Nucleus accumbens (tissue), 56 donors: ENCODE results near the gene DECR2.
"Not testable (repeated sequence)": the region's sequence is repeated elsewhere in the genome, so short reads cannot be mapped to it uniquely, and the experiment has no call there.

Experiments
- DNase-seq, 56 donors: peaks; one replicate each; lab custom pipeline; 2025; lab: John Stamatoyannopoulos, UW

Gene DECR2

DNA sequence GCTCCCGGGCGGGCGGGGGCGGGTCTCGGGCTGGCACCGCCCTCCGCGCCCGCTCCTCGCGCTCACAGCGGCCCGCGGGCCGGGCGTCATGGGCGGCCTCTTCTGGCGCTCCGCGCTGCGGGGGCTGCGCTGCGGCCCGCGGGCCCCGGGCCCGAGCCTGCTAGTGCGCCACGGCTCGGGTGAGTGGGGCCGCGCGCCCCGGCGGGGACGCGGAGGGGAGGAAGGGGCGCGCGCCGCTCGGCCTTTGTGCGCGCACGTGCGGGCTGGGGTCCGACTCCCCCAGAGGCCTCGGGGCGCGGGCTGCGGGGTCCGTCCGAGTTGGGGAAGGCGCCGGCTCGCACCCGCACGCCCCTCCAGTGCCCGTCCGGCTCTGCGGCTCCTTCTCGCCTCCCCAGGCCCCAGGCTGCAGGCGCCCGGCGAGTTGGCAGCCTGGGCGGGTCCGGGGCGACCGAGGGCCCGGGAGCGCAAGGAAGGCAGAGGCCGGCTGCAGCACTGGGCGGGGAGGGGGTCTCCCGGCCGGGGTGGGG lies 4.5 kb upstream of the DECR2 start, which contains the start of gene NME4:
TSS of gene NME4 (plus strand) at position 65 of the 527 bp plus-strand sequence. CDS start at position 89, 24 bp downstream.
- DNase-seq, result peak in 4 of 56 donors; percentile 19 to 42 (median 22)

DNA sequence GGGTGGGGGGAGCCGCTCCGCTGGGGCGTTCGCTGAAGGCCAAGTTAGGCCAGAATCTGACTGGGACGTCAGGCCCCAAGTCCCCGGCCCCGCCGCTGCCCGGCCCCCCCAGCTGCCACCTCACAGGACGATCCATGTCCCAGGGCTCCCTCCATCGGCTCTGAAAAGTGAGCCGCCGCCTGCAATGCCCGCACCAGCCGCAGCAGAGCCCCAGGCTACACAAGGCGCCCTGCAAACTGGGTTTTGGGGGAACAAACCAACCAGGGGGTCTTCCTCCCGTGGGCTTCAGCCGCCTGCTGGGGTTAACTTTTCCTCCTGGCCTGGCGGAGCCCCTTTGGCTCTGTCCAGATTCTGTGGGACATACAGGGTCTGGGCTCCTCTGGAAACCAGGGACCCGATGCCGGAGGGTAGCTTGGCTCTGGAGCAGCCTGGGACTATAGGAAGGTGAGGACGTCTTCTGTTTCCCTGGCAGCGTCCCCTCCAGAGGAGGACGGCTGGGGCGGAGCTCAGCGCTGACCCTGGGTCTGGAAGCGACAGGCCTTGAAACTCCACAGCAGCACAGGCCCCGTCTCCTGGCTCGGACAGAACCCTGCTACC lies 3.9 kb upstream of the DECR2 start:
- DNase-seq, result peak in 45 of 56 donors; percentile 12 to 78 (median 34)

DNA sequence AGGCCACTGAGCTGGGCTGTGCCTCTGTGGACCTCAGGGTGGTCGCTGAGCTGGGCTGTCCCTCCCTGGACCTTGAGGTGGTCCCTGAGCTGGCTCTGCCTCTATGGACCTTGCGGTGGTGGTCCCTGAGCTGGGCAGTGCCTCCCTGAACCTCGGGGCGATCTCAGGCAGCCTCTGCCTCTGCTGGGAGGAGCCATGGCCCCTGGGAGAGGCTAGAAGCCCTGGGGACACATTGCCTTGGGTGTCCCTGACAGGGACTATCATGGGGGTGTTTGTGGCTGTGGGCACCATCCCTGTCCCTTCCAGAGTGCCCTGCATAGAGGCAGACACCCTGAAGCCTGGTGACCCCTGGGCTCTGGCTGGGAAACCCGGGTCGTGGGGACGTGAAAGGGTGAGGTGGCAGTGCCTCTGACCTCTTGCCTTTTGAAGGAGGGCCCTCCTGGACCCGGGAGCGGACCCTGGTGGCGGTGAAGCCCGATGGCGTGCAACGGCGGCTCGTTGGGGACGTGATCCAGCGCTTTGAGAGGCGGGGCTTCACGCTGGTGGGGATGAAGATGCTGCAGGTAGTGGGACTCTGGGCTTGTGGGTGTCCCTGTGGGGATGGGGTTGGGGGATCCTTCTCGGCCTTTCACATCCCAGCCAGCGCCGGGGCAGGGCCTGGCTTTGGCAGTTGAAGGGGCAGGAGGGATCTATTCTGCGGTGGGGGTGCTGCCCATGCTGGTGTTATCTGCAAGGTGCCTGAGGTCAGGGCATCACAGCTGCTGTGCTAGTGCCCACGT lies 2.9 kb upstream of the DECR2 start:
- no peak for DNase-seq

DNA sequence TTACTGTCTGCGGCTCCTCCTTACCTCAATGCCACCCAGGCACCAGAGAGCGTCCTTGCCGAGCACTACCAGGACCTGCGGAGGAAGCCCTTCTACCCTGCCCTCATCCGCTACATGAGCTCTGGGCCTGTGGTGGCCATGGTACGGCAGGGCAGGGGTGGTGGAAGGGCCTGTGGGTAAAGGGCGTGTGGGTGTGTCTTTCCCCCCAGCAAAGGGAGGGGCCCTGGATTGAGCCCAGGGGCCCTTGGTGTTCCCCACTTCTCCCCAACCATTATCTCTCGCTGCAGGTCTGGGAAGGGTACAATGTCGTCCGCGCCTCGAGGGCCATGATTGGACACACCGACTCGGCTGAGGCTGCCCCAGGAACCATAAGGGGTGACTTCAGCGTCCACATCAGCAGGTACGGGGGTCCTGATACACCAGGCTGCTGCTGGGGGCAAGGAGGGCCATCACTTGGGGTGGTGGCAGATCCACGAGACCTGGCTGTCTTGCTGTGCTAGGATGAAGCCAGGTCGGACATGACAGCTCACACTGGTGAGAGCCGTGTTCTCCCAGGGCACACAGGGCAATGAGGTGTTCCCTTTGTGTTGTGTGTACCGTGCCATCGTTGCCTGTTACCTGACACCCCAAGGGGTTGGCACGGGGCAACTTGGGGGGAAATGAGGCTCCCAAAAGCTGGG lies 2.2 kb upstream of the DECR2 start:
- no peak for DNase-seq

DNA sequence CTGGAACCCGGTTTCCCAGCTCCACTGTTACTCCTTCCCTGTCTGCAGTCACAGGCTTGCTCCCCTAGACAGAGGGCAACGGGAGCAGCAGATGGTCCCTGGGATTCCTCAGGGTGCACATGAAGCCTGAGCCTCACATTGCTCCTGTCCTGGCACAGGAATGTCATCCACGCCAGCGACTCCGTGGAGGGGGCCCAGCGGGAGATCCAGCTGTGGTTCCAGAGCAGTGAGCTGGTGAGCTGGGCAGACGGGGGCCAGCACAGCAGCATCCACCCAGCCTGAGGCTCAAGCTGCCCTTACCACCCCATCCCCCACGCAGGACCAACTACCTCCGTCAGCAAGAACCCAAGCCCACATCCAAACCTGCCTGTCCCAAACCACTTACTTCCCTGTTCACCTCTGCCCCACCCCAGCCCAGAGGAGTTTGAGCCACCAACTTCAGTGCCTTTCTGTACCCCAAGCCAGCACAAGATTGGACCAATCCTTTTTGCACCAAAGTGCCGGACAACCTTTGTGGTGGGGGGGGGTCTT lies 1.6 kb upstream of the DECR2 start:
- DNase-seq, result no peak

DNA sequence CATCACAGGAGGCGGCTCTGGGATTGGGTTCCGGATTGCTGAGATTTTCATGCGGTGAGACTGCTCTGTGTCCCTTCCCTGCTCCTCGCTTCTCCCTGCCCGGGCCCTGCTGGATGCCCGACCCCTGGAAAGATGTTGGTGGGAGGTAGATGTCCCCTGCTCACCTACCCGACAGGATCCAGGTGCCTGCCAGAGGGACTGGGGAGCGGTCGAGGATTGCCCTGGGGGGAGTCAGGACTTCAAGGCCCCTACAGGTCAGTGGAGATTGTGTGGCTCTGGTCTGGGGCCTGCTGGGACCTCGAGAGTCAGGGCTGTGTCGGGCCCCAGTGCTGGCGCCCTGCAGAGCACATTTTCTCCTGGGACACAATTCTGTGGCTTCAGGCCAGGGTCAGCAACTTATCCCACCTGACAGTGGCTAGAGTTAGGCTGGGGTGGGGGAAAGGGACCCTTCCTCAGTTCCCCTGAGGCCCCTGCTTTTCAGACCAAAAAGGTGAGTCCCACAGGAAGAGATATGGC lies 3.3 kb downstream of the DECR2 start:
- DNase-seq, result no peak

DNA sequence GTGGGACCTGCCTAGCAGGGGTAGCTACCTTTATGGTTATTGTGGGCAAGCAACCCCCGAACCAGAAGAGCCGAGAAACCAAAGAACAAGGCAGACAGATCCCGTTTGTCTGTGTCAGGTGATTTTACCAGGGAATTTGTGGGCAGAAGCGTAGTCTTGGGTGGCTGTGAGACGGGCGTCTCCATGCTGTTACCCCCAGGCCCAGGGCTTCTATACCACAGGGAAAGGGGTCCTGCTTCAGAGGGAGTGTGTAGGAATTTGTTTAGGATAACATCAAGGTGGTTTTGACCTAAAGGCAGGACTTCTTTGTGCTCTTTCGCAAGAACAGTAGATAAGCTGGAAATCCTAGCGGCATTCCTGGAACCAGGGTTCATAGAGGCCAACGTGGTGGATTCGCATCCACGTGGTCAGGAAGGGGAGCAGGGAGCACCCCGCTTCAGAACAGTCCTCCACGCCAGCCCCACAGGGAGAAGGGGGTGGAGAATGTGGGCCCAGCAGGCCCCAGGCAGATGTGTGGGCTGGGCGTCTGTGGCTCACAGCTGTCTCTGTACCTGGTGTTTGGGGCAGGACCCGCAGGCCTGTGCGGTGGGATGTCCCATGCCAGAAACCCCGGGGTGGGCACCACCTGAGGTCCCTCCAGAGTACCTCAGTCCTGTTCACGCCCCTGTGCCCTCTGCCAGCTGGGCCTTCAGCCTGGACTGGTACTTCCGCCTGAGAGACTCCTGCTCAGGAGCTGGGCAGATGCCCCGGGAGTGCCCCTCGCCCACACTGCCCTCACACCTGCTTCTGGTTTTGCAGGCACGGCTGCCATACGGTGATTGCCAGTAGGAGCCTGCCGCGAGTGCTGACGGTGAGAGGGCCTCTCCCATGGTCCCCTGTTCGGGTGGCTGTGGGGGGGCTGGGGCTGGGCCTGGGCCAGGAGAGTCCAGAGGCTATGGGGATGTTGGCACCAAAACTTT lies 4.1 kb downstream of the DECR2 start:
- no peak for DNase-seq

DNA sequence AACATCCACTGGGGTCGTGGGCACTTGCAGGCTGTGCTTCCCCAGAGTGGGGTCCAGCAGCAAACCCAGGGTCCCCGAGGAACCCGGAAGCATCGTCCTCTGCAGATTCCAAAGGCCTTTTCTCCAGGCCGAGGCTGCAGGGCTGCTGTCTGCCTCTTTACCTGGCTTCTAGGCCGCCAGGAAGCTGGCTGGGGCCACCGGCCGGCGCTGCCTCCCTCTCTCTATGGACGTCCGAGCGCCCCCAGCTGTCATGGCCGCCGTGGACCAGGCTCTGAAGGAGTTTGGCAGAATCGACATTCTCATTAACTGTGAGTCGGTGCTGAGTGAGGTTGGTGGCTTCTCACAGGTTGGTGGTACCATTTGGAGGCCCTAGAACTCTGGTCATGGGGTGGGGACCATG lies 5.6 kb downstream of the DECR2 start:
- DNase-seq, result no peak

DNA sequence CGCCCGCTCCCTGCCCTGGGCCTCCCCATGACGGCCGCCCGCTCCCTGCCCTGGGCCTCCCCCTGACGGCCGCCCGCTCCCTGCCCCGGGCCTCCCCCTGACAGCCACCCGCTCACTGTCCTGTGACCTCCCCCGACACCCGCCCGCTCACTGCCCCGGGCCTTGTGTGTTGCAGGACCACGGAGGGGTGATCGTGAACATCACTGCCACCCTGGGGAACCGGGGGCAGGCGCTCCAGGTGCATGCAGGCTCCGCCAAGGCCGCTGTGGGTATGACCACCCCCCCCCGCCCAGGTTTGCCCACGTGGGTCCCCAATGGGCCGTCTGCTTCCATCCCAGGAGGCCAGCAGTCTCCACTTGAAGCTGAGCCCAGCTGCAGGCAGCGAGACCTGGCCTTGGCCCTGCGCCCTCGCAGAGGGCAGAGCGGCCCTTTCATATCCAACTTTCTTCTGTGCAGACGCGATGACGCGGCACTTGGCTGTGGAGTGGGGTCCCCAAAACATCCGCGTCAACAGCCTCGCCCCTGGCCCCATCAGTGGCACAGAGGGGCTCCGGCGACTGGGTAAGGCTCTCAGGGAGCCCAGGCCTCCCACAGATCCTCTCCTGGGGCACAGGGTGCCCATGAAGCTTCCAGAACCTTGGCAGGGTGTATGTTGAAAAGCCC lies 9.0 kb downstream of the DECR2 start:
- DNase-seq, result no peak

DNA sequence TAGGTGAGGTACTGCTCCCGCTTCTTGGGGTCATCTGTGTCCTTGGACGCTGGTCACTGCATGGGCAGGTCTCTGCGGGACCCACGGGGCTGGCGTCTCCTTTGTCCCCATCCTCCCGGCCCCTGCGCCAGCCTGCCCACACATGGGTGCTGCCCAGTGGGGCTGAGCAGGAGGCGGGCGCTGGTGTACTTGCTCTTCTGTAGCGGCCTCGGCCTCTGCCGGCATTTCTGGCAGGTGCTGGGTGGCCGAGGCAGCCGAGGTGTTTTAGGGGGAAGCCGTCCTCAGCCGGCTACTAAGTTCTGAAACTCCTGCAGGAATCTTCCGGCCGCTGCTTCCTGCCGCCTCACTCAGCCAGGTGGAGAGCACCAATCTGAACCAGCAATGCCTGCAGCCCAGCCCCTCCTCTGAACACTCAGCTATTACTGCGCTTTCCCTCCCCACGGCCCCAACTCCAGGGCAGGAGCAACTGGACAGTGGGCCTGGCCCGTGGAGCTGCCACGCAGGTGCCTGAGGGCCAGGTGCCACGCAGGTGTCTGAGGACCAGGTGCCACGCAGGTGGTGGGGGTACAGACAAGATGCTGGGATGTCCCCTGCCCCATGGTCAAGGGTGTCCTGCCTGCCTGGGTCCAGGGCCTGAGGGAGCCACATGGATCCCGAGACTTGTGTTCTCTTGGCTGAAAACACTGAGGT lies 10.0 kb downstream of the DECR2 start:
- DNase-seq, result no peak

DNA sequence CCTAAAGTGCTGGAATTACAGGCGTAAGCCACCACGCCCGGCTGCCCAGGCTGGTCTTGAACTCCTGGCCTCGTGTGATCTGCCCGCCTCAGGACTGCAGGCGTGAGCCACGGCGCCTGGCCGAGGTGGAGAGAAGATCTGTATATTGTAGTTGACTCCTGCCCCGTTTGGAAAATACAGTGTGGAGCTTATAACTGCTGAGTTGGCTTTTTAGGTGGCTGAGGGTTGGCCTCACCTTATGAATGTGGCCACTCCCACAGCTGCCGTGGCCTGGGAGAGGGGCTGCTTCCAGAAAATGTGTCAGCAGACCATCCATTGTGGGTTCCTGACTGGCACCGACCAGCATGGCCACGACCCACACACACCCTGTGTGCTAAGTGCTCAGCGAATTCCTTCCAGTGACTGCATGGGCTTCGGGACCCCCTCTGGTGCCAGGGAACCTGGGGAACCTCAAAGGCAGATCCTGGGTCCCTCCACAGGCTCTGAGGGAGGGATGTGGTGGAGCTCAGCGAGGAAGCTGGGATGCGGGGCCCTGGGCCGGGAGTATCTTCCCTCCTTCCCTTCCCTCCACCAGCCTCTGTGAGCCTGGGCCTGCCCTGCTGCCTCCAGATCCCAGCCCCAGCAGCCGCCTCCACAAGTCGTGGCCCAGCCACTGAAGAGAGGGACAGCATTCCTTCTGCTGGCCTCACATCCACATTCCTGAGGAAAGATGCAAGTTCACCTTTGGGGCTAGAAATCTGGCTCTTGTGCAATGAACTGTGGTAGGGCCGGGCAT lies 12.9 kb downstream of the DECR2 start:
- no peak for DNase-seq

DNA sequence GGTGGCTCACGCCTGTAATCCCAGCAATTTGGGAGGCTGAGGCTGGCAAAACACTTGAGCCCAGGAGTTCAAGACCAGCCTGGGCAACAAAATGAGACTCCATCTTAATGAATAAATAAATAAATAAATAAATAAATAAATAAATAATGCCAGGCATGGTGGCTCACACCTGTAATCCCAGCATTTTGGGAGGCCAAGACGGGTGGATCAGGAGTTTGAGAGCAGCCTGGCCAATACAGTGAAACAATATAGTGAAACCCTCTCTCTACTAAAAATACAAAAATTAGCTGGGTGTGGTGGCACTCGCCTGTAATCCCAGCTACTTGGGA lies 13.4 kb downstream of the DECR2 start:
- not testable (repeated sequence) for DNase-seq

DNA sequence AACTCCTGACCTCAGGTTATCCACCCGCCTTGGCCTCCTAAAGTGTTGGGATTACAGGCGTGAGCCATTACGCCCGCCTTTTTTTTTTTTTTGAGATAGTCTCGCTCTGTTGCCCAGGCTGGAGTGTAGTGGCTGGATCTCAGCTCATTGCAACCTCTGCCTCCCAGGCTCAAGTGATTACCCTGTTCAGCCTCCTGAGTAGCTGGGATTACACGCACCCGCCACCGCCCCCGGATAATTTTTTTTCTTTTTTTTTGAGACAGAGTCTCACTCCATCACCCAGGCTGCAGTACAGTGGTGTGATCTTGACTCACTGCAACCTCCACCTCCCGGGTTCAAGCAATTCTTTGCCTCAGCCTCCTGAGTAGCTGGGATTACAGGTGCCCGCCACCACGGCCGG lies 20.5 kb downstream of the DECR2 start:
- not testable (repeated sequence) for DNase-seq

DNA sequence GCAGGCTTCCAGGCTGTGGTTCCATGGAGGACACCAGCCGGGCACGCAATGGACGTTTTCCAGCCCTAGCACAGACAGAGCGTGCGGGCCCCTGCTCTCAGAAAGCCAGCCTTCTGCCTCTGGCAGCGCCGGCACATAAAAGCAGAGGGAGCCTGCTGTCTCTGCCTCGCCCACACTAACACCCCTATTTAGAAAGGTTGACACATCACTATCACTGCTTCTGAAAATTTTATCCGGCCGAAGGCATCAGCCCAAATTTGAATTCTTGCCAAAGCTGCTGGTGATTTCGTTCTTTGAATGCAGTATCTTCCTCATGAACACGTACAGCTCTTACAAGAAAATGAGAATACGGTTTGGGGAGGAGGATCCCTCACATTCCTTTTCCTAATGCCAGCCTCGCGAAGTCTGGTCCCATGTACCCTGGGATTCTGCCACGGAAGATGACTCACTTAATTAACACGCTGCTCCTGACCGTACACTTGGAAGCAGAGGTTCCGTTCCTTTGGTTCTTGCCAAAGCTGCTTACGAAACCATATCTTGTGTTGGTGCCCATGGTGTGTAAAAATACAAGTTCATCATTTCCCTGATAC lies 22.4 kb downstream of the DECR2 start:
- DNase-seq, result peak in 37 of 56 donors; percentile 16 to 77 (median 50)

DNA sequence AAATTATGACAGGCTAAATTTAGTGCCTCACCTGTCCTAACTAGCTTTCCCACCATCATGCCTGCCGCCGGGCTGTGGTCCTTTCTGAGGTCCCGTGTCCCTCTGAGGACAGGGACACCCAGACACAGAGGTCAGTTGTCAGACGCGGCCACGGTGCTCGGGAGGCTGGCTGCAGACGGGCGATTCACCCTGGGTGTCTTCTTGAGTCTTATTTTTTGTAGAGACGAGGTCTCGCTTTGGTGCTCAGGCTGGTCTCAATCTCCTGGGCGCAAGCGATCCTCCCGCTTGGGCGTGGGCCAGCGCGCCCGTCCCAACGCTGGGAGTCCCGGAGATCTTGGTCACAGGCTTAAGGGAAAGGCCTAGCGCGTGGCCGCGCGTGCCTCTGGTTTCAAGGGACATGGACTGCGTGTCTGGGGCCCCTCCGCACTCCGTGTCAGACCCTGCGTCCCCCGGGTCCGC lies 23.0 kb downstream of the DECR2 start:
- peak in 23 of 56 donors; percentile 25 to 74 (median 56) for DNase-seq

DNA sequence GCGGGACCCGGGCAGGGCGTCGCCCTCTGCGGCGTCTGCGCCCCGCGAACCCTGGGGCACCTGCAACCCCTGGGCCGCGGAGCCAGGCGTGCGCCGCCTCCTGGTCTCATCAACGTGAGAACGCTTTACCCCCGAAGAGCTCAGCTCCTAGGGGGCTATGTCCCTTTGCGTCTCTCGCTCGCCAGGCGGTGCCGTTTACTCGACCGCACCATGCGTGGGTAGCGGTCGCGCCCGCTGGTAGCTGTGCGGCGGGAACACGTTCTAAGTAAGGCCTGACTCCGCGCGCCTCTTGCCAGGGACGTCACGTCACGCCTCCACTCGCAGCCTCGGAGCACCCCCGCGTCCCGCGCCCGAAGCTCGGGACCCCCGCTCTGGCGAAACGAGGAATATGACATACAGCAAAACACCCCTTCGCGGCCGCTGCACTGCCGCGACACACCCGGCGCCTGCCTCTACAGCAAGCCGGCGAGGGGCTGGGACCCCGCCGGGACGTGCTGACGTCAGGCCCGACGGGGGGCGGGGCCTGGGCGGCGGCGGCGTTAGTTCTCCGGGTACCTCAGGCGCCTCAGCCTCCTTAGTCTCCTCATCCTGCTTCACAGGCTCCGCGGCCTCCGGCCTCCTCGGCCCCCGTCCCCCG lies 23.5 kb downstream of the DECR2 start, which contains the start of gene RAB11FIP3:
TSS of gene RAB11FIP3 (plus strand) at position 568 of the 637 bp plus-strand sequence. CDS start 358 bp downstream, outside the sequence.
- peak in 54 of 56 donors; percentile 39 to 90 (median 81) for DNase-seq

DNA sequence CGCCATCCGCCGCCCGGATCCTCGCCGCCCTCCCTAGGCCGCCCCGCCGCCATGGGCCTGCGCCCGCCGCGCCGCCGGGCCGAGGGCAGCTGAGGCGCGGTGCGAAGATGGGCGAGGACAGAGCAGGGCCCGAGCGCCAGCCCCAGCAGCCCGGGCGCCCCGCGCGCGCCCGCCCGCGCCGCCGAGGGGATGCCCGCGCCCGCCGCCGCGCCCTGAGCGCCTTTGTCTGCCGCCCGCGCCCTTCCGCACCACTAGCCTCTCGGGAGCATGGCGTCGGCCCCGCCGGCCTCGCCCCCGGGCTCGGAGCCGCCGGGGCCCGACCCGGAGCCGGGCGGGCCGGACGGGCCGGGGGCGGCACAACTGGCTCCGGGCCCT lies 24.0 kb downstream of the DECR2 start:
- peak in 4 of 56 donors; percentile 39 to 54 (median 48) for DNase-seq
